Vagina (tissue), 2 donors: ENCODE results near the gene PPDPF. TPM values are rescaled to one million over a fixed set of nuclear protein-coding genes. Genes with fewer than 3 reads are reported as not detected.

Experiments
- DNase-seq, 2 donors: peaks; one replicate each; pipeline ENCODE4 v3.0.0-alpha.2; 2017; ENCODE audit errors: extremely low spot score in 2 of 2
- H3K27ac ChIP-seq: fragments of 200-600 bp; sonication (generic); one replicate; pipeline ENCODE4 v1.5.1; 2019
- H3K27me3 ChIP-seq: fragments of 200-600 bp; sonication (generic); one replicate; pipeline ENCODE4 v1.5.1; 2019
- H3K36me3 ChIP-seq, 2 donors: fragments of 200-600 bp; sonication (generic); one replicate each; pipeline ENCODE4 v1.5.1; 2017 to 2019
- H3K4me1 ChIP-seq: fragments of 200-600 bp; sonication (generic); one replicate; pipeline ENCODE4 v1.5.1; 2019
- H3K4me3 ChIP-seq, 2 donors: fragments of 200-600 bp; sonication (generic); 1 replicate in 1 of 2; 2 replicates in 1 of 2; pipeline ENCODE4 v1.5.1; 2016 to 2019
- H3K9me3 ChIP-seq: fragments of 200-600 bp; sonication (generic); one replicate; pipeline ENCODE4 v1.5.1; 2019
- CTCF ChIP-seq, 3 experiments: fragments of 450-650 bp in 2 of 3; fragments of 200-600 bp in 1 of 3; sonication (generic) in 1 of 3; IDR thresholded peaks; one replicate each; pipeline ENCODE4 v1.5.1; 2017 to 2019; ENCODE audit warnings: antibody characterized with exemption in 3 of 3, mild to moderate bottlenecking in 2 of 3, moderate library complexity in 2 of 3
- POLR2A ChIP-seq, 2 donors: fragments of 450-650 bp; IDR thresholded peaks; one replicate each; pipeline ENCODE4 v1.6.1; 2017; ENCODE audit warnings: antibody characterized with exemption in 2 of 2, mild to moderate bottlenecking in 2 of 2, moderate library complexity in 2 of 2
- POLR2AphosphoS5 ChIP-seq, 2 donors: sonication (generic); formaldehyde crosslinking; IDR thresholded peaks; one replicate each; pipeline ENCODE4 v1.9.0; 2017; ENCODE audit warnings: antibody characterized with exemption in 2 of 2, mild to moderate bottlenecking in 2 of 2, low read depth in 1 of 2; ENCODE audit not compliant: insufficient read depth in 1 of 2
- intact Hi-C: fragments of 100-400 bp; cut with DNase I; formaldehyde crosslinking; loops from one replicate; pipeline ENCODE4 v1.15.1; 2023
- total RNA-seq: library from RNA; depleted of rRNA; stranded (reverse); fragments of >200 nt; gene quantifications from one replicate; pipeline ENCODE4 v1.2.3, GENCODE V29; 2016

The PPDPF gene
- total RNA-seq, 1 donor from 2014 or later: 198 TPM

GRCh38 chr20:63546956-63547724 is 26.6 kb downstream of the PPDPF start:
- H3K27ac ChIP-seq: no peak overlapping the region

GRCh38 chr20:63547725-63548480 is 27.3 kb downstream of the PPDPF start, which contains the start of gene SRMS:
Gene SRMS (minus strand): TSS chr20:63547749. CDS start chr20:63547463, 286 bp downstream.
- no peak for DNase-seq
- peaks cover 6% of the 10 kb centered on the region for H3K4me1 ChIP-seq
- peaks cover 5% of the 10 kb centered on the region for H3K27me3 ChIP-seq
- intact Hi-C loops: no loop called here
- H3K27ac ChIP-seq: no peak within 1 kb of the TSS
- TF ChIP-seq CTCF (IDR thresholded peaks at IDR 0.05): no peak
- no peak for TF ChIP-seq POLR2A (IDR thresholded peaks at IDR 0.05)
- no peak for TF ChIP-seq POLR2AphosphoS5 (IDR thresholded peaks at IDR 0.05; ENCODE audit: insufficient read depth in 1 of 2, low read depth in 1 of 2)
- no peaks in the 10 kb centered on the region for H3K9me3 ChIP-seq
- no peak within 1 kb of the TSS for H3K4me3 ChIP-seq
- no peaks in the 10 kb centered on the region for H3K36me3 ChIP-seq

More at GRCh38 chr20:63546956-63547724, 26.6 kb downstream of the PPDPF start:
- Histone ChIP-seq H3K36me3 (no peaks in the 10 kb centered on the region), H3K27me3 (peaks cover 5% of the 10 kb centered on the region), H3K4me3 (no peak overlapping the region), H3K4me1 (no peaks in the 10 kb centered on the region), H3K9me3 (no peaks in the 10 kb centered on the region)
- no peak for DNase-seq
- no peak for TF ChIP-seq POLR2A (IDR thresholded peaks at IDR 0.05)
- TF ChIP-seq CTCF (IDR thresholded peaks at IDR 0.05): no peak
- no peak for TF ChIP-seq POLR2AphosphoS5 (IDR thresholded peaks at IDR 0.05; ENCODE audit: insufficient read depth in 1 of 2, low read depth in 1 of 2)
- intact Hi-C loops: no loop called here

GRCh38 chr20:63548542-63548941 is 28.0 kb downstream of the PPDPF start:
- H3K27me3 ChIP-seq: peaks cover 5% of the 10 kb centered on the region
- no peak overlapping the region for H3K27ac ChIP-seq
- intact Hi-C loops: no loop called here
- H3K9me3 ChIP-seq: no peaks in the 10 kb centered on the region
- H3K4me1 ChIP-seq: peaks cover 13% of the 10 kb centered on the region
- no peaks in the 10 kb centered on the region for H3K36me3 ChIP-seq
- H3K4me3 ChIP-seq: no peak overlapping the region
- no peak for DNase-seq
- TF ChIP-seq CTCF (IDR thresholded peaks at IDR 0.05) (no peak), POLR2AphosphoS5 (IDR thresholded peaks at IDR 0.05; ENCODE audit: insufficient read depth in 1 of 2, low read depth in 1 of 2) (no peak)

GRCh38 chr20:63549019-63549418 is 28.5 kb downstream of the PPDPF start:
- DNase-seq: no peak
- Histone ChIP-seq H3K9me3 (no peaks in the 10 kb centered on the region), H3K4me3 (no peak overlapping the region), H3K36me3 (no peaks in the 10 kb centered on the region), H3K27me3 (peaks cover 5% of the 10 kb centered on the region), H3K4me1 (peaks cover 17% of the 10 kb centered on the region), H3K27ac (no peak overlapping the region)
- TF ChIP-seq POLR2AphosphoS5 (IDR thresholded peaks at IDR 0.05; ENCODE audit: insufficient read depth in 1 of 2, low read depth in 1 of 2): no peak
- no peak for TF ChIP-seq CTCF (IDR thresholded peaks at IDR 0.05)
- TF ChIP-seq POLR2A (IDR thresholded peaks at IDR 0.05): no peak
- intact Hi-C loops: no loop called here
